Gastroesophageal sphincter (tissue), 4 donors: ENCODE results near the gene RREB1. TPM values are rescaled to one million over a fixed set of nuclear protein-coding genes. Genes with fewer than 3 reads are reported as not detected.

Source experiments
- ATAC-seq: fragments of 150-250 bp; one replicate; pipeline ENCODE4 v1.9.1; 2016; ENCODE audit warnings: mild to moderate bottlenecking, moderate library complexity
- H3K27ac ChIP-seq, 4 donors: fragments of 200-600 bp; sonication (generic) in 3 of 4; 1 replicate in 3 of 4; 2 replicates in 1 of 4; pipeline ENCODE4 v1.5.1; 2016 to 2019
- H3K27me3 ChIP-seq: fragments of 200-600 bp; sonication (generic); one replicate; pipeline ENCODE4 v1.5.1; 2019
- H3K36me3 ChIP-seq, 2 donors: fragments of 200-600 bp; sonication (generic); one replicate each; pipeline ENCODE4 v1.5.1; 2019; ENCODE audit warnings: control low read depth in 1 of 2
- H3K4me1 ChIP-seq, 3 donors: fragments of 200-600 bp; sonication (generic); 1 replicate in 2 of 3; 2 replicates in 1 of 3; pipeline ENCODE4 v1.5.1; 2016 to 2019; ENCODE audit warnings: control low read depth in 2 of 3
- H3K4me3 ChIP-seq, 2 donors: fragments of 200-600 bp; sonication (generic); one replicate each; pipeline ENCODE4 v1.5.1; 2019; ENCODE audit warnings: mild to moderate bottlenecking in 1 of 2, moderate library complexity in 1 of 2
- H3K9me3 ChIP-seq, 3 donors: fragments of 200-600 bp; sonication (generic); one replicate each; pipeline ENCODE4 v1.5.1; 2017 to 2019; ENCODE audit warnings: control low read depth in 2 of 3
- EP300 ChIP-seq: sonication (generic); formaldehyde crosslinking; IDR thresholded peaks from one replicate; pipeline ENCODE4 v1.6.1; 2017; ENCODE audit warnings: antibody characterized with exemption, mild to moderate bottlenecking
- POLR2A ChIP-seq, 2 donors: fragments of 450-650 bp; IDR thresholded peaks; one replicate each; pipeline ENCODE4 v1.6.1; 2017; ENCODE audit warnings: antibody characterized with exemption in 2 of 2, mild to moderate bottlenecking in 2 of 2, moderate library complexity in 1 of 2
- POLR2AphosphoS5 ChIP-seq: sonication (generic); formaldehyde crosslinking; IDR thresholded peaks from one replicate; pipeline ENCODE4 v1.6.1; 2017; ENCODE audit warnings: antibody characterized with exemption
- WGBS, 2 donors: methylation state at CpG; one replicate each; pipeline ENCODE4 v1.1.5; 2018; ENCODE audit warnings: low coverage in 1 of 2; 5-methylcytosine and 5-hydroxymethylcytosine counted together
- total RNA-seq, 4 donors: library from RNA; depleted of rRNA; stranded (reverse); fragments of >200 nt; gene quantifications; one replicate each; pipeline ENCODE4 v1.1.0, GENCODE V29; 2016
- TF ChIP-seq, protein P1 (sequence below), 4 experiments: fragments of 200-600 bp in 2 of 4; fragments of 450-650 bp in 2 of 4; sonication (generic) in 1 of 4; IDR thresholded peaks; one replicate each; pipeline ENCODE4 v1.5.1; 2017 to 2019; ENCODE audit warnings: antibody characterized with exemption in 4 of 4, mild to moderate bottlenecking in 2 of 4, moderate library complexity in 2 of 4

RREB1 gene
- total RNA-seq, 4 donors from 2014 or later = 20.3 to 40.8 (median 28.1) TPM

- H3K4me1 ChIP-seq = peaks cover 0 to 18% (median 6%) of the 10 kb centered on the region in 3 donors
- H3K4me3 ChIP-seq = no peak overlapping the region
- H3K27ac ChIP-seq = no peak overlapping the region
- no peaks in the 10 kb centered on the region for H3K27me3 ChIP-seq
- H3K9me3 ChIP-seq = peaks cover 0 to 11% (median 0%) of the 10 kb centered on the region in 3 donors
- TF ChIP-seq EP300 (no peak), POLR2A (IDR thresholded peaks at IDR 0.05) (no peak), POLR2AphosphoS5 (no peak)
- TF ChIP-seq, protein P1, sequence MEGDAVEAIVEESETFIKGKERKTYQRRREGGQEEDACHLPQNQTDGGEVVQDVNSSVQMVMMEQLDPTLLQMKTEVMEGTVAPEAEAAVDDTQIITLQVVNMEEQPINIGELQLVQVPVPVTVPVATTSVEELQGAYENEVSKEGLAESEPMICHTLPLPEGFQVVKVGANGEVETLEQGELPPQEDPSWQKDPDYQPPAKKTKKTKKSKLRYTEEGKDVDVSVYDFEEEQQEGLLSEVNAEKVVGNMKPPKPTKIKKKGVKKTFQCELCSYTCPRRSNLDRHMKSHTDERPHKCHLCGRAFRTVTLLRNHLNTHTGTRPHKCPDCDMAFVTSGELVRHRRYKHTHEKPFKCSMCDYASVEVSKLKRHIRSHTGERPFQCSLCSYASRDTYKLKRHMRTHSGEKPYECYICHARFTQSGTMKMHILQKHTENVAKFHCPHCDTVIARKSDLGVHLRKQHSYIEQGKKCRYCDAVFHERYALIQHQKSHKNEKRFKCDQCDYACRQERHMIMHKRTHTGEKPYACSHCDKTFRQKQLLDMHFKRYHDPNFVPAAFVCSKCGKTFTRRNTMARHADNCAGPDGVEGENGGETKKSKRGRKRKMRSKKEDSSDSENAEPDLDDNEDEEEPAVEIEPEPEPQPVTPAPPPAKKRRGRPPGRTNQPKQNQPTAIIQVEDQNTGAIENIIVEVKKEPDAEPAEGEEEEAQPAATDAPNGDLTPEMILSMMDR (IDR thresholded peaks at IDR 0.05) = no peak
- no peak for ATAC-seq
- 70 to 100% methylated on average over 1 to 2 of the region's 9 CpGs for WGBS, 2 donors
- H3K36me3 ChIP-seq = no peaks in the 10 kb centered on the region
Observed at GRCh38 chr6:7258231-7258763, 150.5 kb downstream of the RREB1 start.

GRCh38 chr6:7260291-7261031, 152.7 kb downstream of the RREB1 start:
- WGBS, 2 donors = 28 to 42% methylated on average over 4 to 8 of the region's 13 CpGs
- Histone ChIP-seq H3K27me3 (no peaks in the 10 kb centered on the region), H3K27ac (peak overlapping the region; percentile 6 to 80 (median 78)), H3K4me3 (peak overlapping the region; percentile 54 to 60), H3K9me3 (peaks cover 0 to 11% (median 0%) of the 10 kb centered on the region in 3 donors), H3K36me3 (no peaks in the 10 kb centered on the region), H3K4me1 (peaks cover 0 to 18% (median 6%) of the 10 kb centered on the region in 3 donors)
- ATAC-seq = peak; percentile 6
- no peak for TF ChIP-seq POLR2A (IDR thresholded peaks at IDR 0.05)
- TF ChIP-seq EP300 = no peak
- TF ChIP-seq POLR2AphosphoS5 = no peak
- TF ChIP-seq, protein P1 (IDR thresholded peaks at IDR 0.05) = no peak

GRCh38 chr6:7261032-7261841, 153.5 kb downstream of the RREB1 start:
- Histone ChIP-seq H3K27ac (peak overlapping the region; percentile 6 to 80 (median 78)), H3K4me1 (peaks cover 0 to 18% (median 6%) of the 10 kb centered on the region in 3 donors), H3K4me3 (peak overlapping the region; percentile 54 to 60), H3K27me3 (no peaks in the 10 kb centered on the region), H3K36me3 (no peaks in the 10 kb centered on the region), H3K9me3 (peaks cover 0 to 12% (median 0%) of the 10 kb centered on the region in 3 donors)
- 0 to 4% methylated on average over 11 to 19 of the region's 43 CpGs for WGBS, 2 donors
- peak; percentile 51 for TF ChIP-seq POLR2AphosphoS5
- no peak for TF ChIP-seq EP300
- peak; percentile 18 to 55 for TF ChIP-seq POLR2A (IDR thresholded peaks at IDR 0.05)
- TF ChIP-seq, protein P1 (IDR thresholded peaks at IDR 0.05) = peak in 1 of 4 experiments; percentile 6
- ATAC-seq = peak; percentile 97

GRCh38 chr6:7261852-7262461, 154.2 kb downstream of the RREB1 start:
- TF ChIP-seq, protein P1 (IDR thresholded peaks at IDR 0.05) = no peak
- TF ChIP-seq EP300 (no peak), POLR2AphosphoS5 (no peak)
- ATAC-seq = no peak
- Histone ChIP-seq H3K27ac (peak overlapping the region in 3 of 4 donors; percentile 76 to 80 (median 79)), H3K4me1 (peaks cover 0 to 18% (median 6%) of the 10 kb centered on the region in 3 donors), H3K36me3 (no peaks in the 10 kb centered on the region), H3K9me3 (peaks cover 0 to 8% (median 0%) of the 10 kb centered on the region in 3 donors), H3K27me3 (no peaks in the 10 kb centered on the region), H3K4me3 (peak overlapping the region; percentile 54 to 60)
- WGBS, 2 donors = 18 to 39% methylated on average over 4 of the region's 13 CpGs
